Psoas muscle (tissue), 8 donors: ENCODE measurements around the gene NFASC. TPM values are rescaled to one million over a fixed set of nuclear protein-coding genes. Genes with fewer than 3 reads are reported as not detected.

Experiments
- ATAC-seq, 4 donors: fragments of 200-7000 bp; cut with Tn5 transposase; one replicate each; pipeline ENCODE4 v1.9.1; 2020; ENCODE audit warnings: moderate library complexity in 3 of 4, mild to moderate bottlenecking in 2 of 4
- DNase-seq, 2 donors: peaks; one replicate each; pipeline ENCODE4 v3.0.0-alpha.2; 2020
- H3K27ac ChIP-seq: fragments of 200-600 bp; one replicate; pipeline ENCODE4 v1.8.0; 2022
- H3K27me3 ChIP-seq, 3 donors: fragments of 200-600 bp in 1 of 3; one replicate each; pipeline versions ENCODE4 v1.6.1 to v1.8.0; 2013 to 2022; ENCODE audit warnings: low read length in 2 of 3, mild to moderate bottlenecking in 2 of 3, moderate library complexity in 1 of 3; ENCODE audit not compliant: insufficient read depth in 3 of 3
- H3K36me3 ChIP-seq, 2 donors: fragments of 200-600 bp in 1 of 2; one replicate each; pipeline versions ENCODE4 v1.6.1 to v1.8.0; 2013 to 2022; ENCODE audit warnings: low read depth in 1 of 2, mild to moderate bottlenecking in 1 of 2, moderate library complexity in 1 of 2; ENCODE audit not compliant: insufficient read depth in 1 of 2
- H3K4me1 ChIP-seq: fragments of 200-600 bp; one replicate; pipeline ENCODE4 v1.8.0; 2022
- H3K4me3 ChIP-seq: fragments of 200-600 bp; one replicate; pipeline ENCODE4 v1.8.0; 2022; ENCODE audit warnings: mild to moderate bottlenecking
- H3K9me3 ChIP-seq: fragments of 200-600 bp; one replicate; pipeline ENCODE4 v1.8.0; 2022
- WGBS, 3 donors: extraction: QIAGEN DNeasy Blood & Tissue Kit; methylation state at CpG; one replicate each; pipeline versions ENCODE4 v1.1.6 to v1.1.7; 2013; 5-methylcytosine and 5-hydroxymethylcytosine counted together
- intact Hi-C, 2 donors: fragments of 100-400 bp; cut with DNase I; formaldehyde crosslinking; loops; one replicate each; pipeline versions ENCODE4 v1.11.0 to v1.14.2; 2022
- polyA plus RNA-seq, 3 donors: library from polyadenylated mRNA; stranded (reverse); fragments of 200-250 nt; gene quantifications; one replicate each; pipeline ENCODE4 v1.2.3, GENCODE V29; 2013
- total RNA-seq, 4 donors: library from RNA; stranded (reverse); fragmentation: NEBNext Ultra II Directional in 2 of 4; extraction: Animal tissue kit (Norgen Biotek cat#: 25700) in 2 of 4; gene quantifications; one replicate each; pipeline versions ENCODE4 v1.2.1 to v1.2.4, GENCODE V29; 2021 to 2023
- TF ChIP-seq, protein P1 (sequence below): fragments of 200-600 bp; IDR thresholded peaks from one replicate; pipeline ENCODE4 v1.8.0; 2022; ENCODE audit warnings: antibody characterized with exemption
- donor health status: healthy with polysubstance abuse.
- donor health status: DM: no; HTN: no; CAD: no; lungs with moderate emphysema.
- donor health status: Bipolar disorder and iron deficiency.
- donor health status: healthy.
- donor health status: DM: yes; HTN: yes; CAD: no.
- donor health status: DM: no; HTN: no; CAD: no.
- donor health status: DM: no; HTN: no; CAD: no.
- donor health status: DM: yes; HTN: yes; CAD: no.

NFASC gene
- total and polyA plus RNA-seq, 7 donors, result 0.46 to 7.5 (median 0.90) TPM

DNA sequence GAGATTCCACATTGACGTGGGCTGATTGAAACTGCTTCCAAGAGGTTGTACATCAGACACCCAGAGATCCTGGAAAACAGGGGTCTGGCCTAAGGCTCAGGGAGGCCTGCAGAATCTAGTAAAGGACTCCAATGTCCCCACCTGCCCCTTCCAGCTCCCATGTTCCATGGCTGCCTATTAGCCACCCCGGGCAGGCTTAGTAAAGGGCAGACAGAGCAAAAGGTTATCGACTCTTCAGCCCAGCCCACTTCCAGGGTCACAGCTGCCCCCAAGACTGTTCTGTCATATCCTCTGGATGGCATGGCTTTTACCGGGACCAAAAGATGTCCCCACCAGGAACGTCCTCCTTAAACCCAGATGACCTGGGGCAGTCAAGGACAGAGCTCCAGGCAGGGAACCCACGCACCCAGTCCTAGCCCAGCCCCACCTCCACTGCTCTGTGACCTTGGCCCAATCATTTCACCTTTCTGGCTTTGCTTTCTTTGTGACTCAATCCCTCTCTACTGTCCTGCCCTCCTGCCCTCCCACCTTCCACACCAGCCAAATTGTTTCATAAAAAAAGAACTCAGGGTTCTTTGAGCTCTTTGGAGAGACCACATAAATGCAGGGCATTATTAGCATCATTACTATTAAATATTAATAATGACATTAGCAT is 167.6 kb downstream of the NFASC start:
- no peak for ATAC-seq
- Histone ChIP-seq H3K4me1 (no peaks in the 10 kb centered on the region), H3K4me3 (no peak overlapping the region), H3K9me3 (no peaks in the 10 kb centered on the region), H3K36me3 (no peaks in the 10 kb centered on the region), H3K27ac (no peak overlapping the region), H3K27me3 (peaks cover 0 to 21% (median 12%) of the 10 kb centered on the region in 3 donors)
- TF ChIP-seq, protein P1, sequence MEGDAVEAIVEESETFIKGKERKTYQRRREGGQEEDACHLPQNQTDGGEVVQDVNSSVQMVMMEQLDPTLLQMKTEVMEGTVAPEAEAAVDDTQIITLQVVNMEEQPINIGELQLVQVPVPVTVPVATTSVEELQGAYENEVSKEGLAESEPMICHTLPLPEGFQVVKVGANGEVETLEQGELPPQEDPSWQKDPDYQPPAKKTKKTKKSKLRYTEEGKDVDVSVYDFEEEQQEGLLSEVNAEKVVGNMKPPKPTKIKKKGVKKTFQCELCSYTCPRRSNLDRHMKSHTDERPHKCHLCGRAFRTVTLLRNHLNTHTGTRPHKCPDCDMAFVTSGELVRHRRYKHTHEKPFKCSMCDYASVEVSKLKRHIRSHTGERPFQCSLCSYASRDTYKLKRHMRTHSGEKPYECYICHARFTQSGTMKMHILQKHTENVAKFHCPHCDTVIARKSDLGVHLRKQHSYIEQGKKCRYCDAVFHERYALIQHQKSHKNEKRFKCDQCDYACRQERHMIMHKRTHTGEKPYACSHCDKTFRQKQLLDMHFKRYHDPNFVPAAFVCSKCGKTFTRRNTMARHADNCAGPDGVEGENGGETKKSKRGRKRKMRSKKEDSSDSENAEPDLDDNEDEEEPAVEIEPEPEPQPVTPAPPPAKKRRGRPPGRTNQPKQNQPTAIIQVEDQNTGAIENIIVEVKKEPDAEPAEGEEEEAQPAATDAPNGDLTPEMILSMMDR, result no peak
- intact Hi-C loops, result no loop called here
- 82 to 86% (median 85%) methylated on average over 6 of the region's 6 CpGs for WGBS, 3 donors
- DNase-seq, result no peak

DNA sequence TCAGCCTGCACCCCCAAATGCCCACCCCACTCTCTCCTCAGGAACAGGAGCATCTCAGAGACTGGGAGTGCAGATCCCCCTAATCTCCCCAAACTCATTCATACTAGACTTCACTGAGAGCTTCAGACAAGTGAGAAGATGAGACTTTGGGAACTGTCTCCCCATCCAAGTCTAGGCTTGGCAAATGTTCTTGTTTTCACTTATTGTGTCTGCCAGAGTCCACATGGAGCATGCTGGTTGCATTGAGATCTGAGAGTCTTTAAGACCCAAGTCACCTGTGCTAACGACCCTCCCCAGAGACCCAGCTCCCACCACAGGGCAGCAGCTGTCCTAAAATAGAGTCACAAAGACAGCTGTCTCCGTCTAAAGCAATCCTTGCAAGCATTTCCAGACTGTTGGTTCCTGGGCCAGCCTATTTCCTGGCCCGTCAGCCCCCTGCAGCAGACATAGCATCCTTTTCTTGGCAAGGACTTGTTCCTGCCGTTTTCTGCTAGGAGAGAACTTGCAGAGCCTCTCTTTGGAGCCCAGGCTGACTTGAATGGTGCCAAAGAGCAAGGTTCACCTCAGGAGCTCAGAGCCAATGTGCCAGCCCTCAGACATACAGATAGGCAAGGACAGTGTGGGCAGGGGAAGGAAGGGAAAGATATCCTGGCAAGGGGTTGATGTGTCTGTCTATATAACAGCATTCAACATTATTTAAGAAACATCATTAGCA is 170.5 kb downstream of the NFASC start:
- Histone ChIP-seq H3K36me3 (no peaks in the 10 kb centered on the region), H3K4me3 (no peak overlapping the region), H3K27me3 (peaks cover 0 to 50% (median 26%) of the 10 kb centered on the region in 3 donors), H3K9me3 (no peaks in the 10 kb centered on the region), H3K27ac (no peak overlapping the region), H3K4me1 (no peaks in the 10 kb centered on the region)
- TF ChIP-seq, protein P1, result no peak
- ATAC-seq (no peak), DNase-seq (no peak)
- intact Hi-C loops, result no loop called here
- WGBS, 3 donors, result 23 to 28% (median 26%) methylated on average over 4 of the region's 4 CpGs

DNA sequence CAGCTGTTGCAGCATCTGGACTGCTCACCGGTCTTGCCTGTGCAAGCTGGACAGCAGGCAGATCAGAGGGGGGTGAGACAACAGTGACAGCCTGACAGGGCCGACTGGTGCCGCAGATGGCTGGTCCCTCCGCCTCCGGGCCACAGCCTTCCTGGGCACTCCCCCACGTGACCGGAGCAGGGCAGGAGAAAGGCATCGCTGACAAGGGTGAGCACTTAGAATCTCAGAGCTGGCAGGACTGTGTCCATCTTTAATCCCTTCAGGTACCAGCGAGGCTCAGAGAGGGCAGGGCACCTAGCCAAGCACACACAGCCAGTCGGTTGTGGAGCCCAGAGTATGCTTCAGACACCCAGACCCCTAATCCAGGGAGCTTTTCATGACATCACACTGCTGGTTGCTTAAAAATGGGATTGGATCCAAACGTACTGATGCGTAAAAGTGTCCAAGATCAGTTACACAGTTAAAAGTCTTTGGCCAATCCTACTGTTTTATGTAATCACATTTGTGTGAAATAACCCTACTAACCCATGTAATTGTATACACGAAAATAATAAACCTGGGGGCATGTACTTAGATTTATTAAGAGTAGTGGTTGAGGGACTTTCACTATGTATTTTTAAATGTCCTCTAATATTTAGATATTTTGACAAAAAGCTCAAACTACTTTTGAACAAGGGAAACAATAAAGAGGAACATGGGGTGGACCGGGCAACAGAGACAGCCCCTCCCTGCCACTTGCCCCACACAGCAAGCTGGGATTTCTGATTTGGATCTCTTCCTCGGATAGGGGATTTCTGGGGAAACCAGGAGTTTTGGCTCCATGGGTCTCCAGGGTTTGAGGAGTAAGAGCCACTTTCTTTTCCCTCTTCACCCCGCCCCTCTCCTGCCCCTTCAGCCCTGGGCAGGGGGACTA is 171.6 kb downstream of the NFASC start:
- DNase-seq (no peak), ATAC-seq (no peak)
- WGBS, 3 donors, result 30 to 41% (median 36%) methylated on average over 16 of the region's 16 CpGs
- H3K4me3 ChIP-seq, result no peak overlapping the region
- H3K27me3 ChIP-seq, result peaks cover 0 to 61% (median 33%) of the 10 kb centered on the region in 3 donors
- no peaks in the 10 kb centered on the region for H3K9me3 ChIP-seq
- TF ChIP-seq, protein P1, result no peak
- no peaks in the 10 kb centered on the region for H3K36me3 ChIP-seq
- intact Hi-C loops, result no loop called here
- H3K4me1 ChIP-seq, result no peaks in the 10 kb centered on the region
- H3K27ac ChIP-seq, result no peak overlapping the region

DNA sequence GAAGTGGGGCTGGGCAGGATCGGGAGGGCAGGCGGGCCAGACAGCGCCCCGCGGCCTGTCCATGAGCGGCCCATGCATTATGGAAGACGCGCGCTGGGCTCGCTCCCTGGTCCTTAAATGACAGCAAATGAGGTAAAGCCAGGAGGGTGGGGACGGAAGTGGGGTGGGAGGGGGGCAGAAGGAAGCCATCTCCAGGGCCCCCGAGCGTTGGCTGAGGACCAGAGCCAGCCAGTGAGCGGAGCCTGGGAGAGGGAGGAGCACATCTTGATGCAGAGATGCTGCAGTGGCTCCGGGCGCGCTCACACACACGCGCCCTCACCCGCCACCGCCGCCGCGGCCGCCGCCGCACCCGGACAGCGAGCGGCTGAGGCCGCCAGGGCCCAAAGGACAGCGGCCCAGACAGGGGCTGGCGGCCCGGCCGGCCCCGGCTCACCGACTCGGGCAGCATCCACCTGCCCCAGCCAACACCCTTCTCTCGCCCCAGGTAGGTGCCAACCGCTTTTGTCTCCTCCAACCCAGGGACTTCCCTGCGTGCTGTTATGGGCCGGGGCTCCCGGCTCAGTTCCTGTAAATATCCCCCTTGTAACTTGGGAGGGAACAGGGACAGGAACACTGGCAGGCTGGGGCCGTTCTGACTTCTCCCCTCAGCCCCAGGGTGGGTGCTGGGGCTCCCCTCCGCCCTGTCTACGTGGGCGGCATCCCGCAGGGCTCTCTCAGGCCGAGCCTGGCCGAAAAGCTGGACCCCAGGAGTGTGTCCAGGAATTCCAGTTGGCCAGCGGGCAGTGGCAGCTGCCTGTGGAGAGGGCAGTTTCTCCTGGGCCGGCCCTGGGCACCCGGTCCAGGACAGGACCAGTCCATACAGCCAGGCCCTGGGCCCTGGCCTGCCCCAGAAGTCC is 172.5 kb downstream of the NFASC start, which contains the start of gene CNTN2:
CNTN2 (plus strand) TSS at position 302 of the 896 bp plus-strand sequence. CDS start 9,974 bp downstream, outside the sequence.
- Histone ChIP-seq H3K36me3 (no peaks in the 10 kb centered on the region), H3K4me3 (no peak within 1 kb of the TSS), H3K27me3 (peaks cover 0 to 68% (median 33%) of the 10 kb centered on the region in 3 donors), H3K4me1 (no peaks in the 10 kb centered on the region), H3K27ac (no peak within 1 kb of the TSS), H3K9me3 (no peaks in the 10 kb centered on the region)
- TF ChIP-seq, protein P1, result no peak
- intact Hi-C loops, result no loop called here
- DNase-seq, result no peak
- ATAC-seq, result no peak
- 5 to 13% (median 6%) methylated on average over 34 to 53 of the region's 53 CpGs for WGBS, 3 donors
